Fibroblast of pulmonary artery (primary cell): ENCODE results near the gene MICU1.

Experiments used
- DNase-seq: peaks from one replicate; pipeline ENCODE4 v3.0.0-alpha.2; 2010; ENCODE audit warnings: low read depth
- H3K4me3 ChIP-seq: replicated peaks from 2 replicates; pipeline ENCODE4 v1.5.1; 2011; ENCODE audit warnings: low read depth, mild to moderate bottlenecking, control low read depth, low read length, moderate library complexity
- CTCF ChIP-seq: IDR thresholded peaks from 2 replicates; pipeline ENCODE4 v1.5.1; 2011; ENCODE audit warnings: mild to moderate bottlenecking, control low read depth, low read length, inconsistent platforms; ENCODE audit errors: missing control alignments

MICU1 gene

GRCh38 chr10:72625276-72625607 lies 637 bp downstream of the MICU1 start:
- H3K4me3 ChIP-seq = peak overlapping the region; percentile 99
- no peak for TF ChIP-seq CTCF
- DNase-seq = no peak

- DNase-seq = no peak
- no peak for TF ChIP-seq CTCF
- no peak overlapping the region for H3K4me3 ChIP-seq
These were observed 3.6 kb downstream of the MICU1 start for GRCh38 chr10:72622271-72622670.

GRCh38 chr10:72616716-72617115 lies 9.2 kb downstream of the MICU1 start:
- no peak overlapping the region for H3K4me3 ChIP-seq

GRCh38 chr10:72615970-72616369 lies 9.9 kb downstream of the MICU1 start:
- DNase-seq = no peak
- TF ChIP-seq CTCF = no peak
- no peak overlapping the region for H3K4me3 ChIP-seq

More at GRCh38 chr10:72616716-72617115, 9.2 kb downstream of the MICU1 start:
- no peak for TF ChIP-seq CTCF
- no peak for DNase-seq

GRCh38 chr10:72612203-72612826 lies 13.6 kb downstream of the MICU1 start:
- no peak for TF ChIP-seq CTCF
- H3K4me3 ChIP-seq = peak overlapping the region; percentile 15
- DNase-seq = peak; percentile 30

- peak; percentile 40 for DNase-seq
- peak overlapping the region; percentile 15 for H3K4me3 ChIP-seq
- TF ChIP-seq CTCF = no peak
These were observed 14.1 kb downstream of the MICU1 start for GRCh38 chr10:72611783-72612182.

- no peak for TF ChIP-seq CTCF
- H3K4me3 ChIP-seq = no peak overlapping the region
- DNase-seq = peak; percentile 22
These were observed 15.4 kb downstream of the MICU1 start for GRCh38 chr10:72610466-72610865.
